A549 (cell line): ENCODE data around the gene PINK1.

Experiments
- BCL3 ChIP-seq: fragments of >200 bp; sonication (Bioruptor Twin); formaldehyde crosslinking; IDR thresholded peaks from 3 replicates; pipeline ENCODE4 v1.6.1; 2016
- CEBPB ChIP-seq, 2 experiments: fragments of >200 bp in 1 of 2; sonication (Bioruptor Twin) in 1 of 2; formaldehyde crosslinking in 1 of 2; IDR thresholded peaks; 2 replicates each; pipeline ENCODE4 v1.6.1; 2012 to 2016
- CTCF ChIP-seq: fragments of >200 bp; sonication (Bioruptor Twin); formaldehyde crosslinking; IDR thresholded peaks from 3 replicates; pipeline ENCODE4 v1.5.1; 2016
- EP300 ChIP-seq, 2 experiments: fragments of >200 bp; sonication (Bioruptor Twin); formaldehyde crosslinking; IDR thresholded peaks; 2 replicates in 1 of 2; 3 replicates in 1 of 2; pipeline ENCODE4 v1.6.1; 2016 to 2017
- JUN ChIP-seq, 2 experiments: fragments of >200 bp; sonication (Bioruptor Twin); formaldehyde crosslinking; IDR thresholded peaks; 2 replicates in 1 of 2; 3 replicates in 1 of 2; pipeline ENCODE4 v1.6.1; 2016 to 2017
- POLR2A ChIP-seq: IDR thresholded peaks from 2 replicates; pipeline ENCODE4 v1.6.1; 2012; ENCODE audit warnings: mild to moderate bottlenecking, low read length
- RFX5 ChIP-seq: fragments of 450-650 bp; IDR thresholded peaks from 2 replicates; pipeline ENCODE4 v1.7.1; 2014; ENCODE audit warnings: antibody characterized with exemption, mild to moderate bottlenecking, moderate library complexity
- SMC3 ChIP-seq: fragments of >200 bp; sonication (Bioruptor Twin); formaldehyde crosslinking; IDR thresholded peaks from 3 replicates; pipeline ENCODE4 v1.6.1; 2018; ENCODE audit warnings: inconsistent platforms
- ZFP36 ChIP-seq: fragments of 450-650 bp; IDR thresholded peaks from 2 replicates; pipeline ENCODE4 v1.6.1; 2014; ENCODE audit warnings: borderline replicate concordance; ENCODE audit not compliant: partially characterized antibody
- TF ChIP-seq, protein P1 (sequence below): IDR thresholded peaks from 2 replicates; pipeline ENCODE4 v1.6.1; 2012
- TF ChIP-seq, protein P2 (sequence below): fragments of 450-650 bp; IDR thresholded peaks from 2 replicates; pipeline ENCODE4 v1.6.1; 2014; ENCODE audit warnings: antibody characterized with exemption
- TF ChIP-seq, protein P3 (sequence below): IDR thresholded peaks from 2 replicates; pipeline ENCODE4 v1.6.1; 2012; ENCODE audit warnings: low read depth, borderline replicate concordance

DNA sequence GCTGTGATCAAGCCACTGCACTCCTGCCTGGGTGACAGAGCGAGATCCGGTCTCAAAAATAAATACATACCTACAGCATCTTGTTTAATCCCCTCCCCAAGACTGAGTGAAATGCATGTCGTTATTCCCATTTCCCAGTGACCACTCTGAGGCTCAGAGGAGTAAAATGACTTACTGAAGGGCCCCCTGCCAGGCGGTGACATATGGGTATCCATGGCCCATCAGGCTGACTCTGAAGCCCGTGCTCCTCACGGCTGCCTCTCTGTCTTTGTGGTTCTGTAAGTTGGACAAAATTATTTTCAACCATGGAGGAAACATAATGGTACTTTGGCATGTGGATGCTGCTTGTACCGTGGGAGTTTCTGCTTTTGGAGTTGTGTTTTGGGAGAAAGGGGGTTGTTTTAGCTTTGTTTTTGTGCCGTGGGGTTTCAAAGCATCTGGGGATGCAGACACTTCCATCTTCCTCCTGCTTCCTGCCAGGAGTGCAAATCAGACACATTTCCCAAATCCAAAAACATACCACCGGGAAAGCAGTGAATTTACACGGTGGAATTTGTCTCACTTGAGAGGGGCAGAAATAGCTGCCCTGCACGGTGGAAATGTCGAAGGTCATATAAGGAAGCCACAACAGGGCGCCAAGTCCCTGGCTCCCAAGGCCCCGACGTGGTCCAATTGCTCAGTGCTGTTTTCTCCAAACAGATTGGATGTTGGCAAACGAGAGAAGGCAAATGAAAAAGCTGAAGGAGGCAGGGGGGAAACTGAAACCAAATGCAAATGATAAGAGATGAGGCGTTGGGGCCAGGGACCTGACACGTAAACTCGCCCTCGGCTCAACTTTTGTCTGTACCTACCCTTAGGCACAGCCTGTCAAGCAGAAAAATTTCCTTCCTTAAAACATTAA is 17.1 kb upstream of the PINK1 start:
- TF ChIP-seq CTCF (no peak), EP300 (IDR thresholded peaks at IDR 0.05) (no peak), BCL3 (no peak), RFX5 (no peak), CEBPB (IDR thresholded peaks at IDR 0.05) (no peak), ZFP36 (no peak), SMC3 (no peak), JUN (IDR thresholded peaks at IDR 0.05) (no peak), POLR2A (no peak)
- TF ChIP-seq, protein P1, sequence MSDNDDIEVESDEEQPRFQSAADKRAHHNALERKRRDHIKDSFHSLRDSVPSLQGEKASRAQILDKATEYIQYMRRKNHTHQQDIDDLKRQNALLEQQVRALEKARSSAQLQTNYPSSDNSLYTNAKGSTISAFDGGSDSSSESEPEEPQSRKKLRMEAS = no peak
- TF ChIP-seq, protein P2, sequence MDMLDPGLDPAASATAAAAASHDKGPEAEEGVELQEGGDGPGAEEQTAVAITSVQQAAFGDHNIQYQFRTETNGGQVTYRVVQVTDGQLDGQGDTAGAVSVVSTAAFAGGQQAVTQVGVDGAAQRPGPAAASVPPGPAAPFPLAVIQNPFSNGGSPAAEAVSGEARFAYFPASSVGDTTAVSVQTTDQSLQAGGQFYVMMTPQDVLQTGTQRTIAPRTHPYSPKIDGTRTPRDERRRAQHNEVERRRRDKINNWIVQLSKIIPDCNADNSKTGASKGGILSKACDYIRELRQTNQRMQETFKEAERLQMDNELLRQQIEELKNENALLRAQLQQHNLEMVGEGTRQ = no peak
- TF ChIP-seq, protein P3, sequence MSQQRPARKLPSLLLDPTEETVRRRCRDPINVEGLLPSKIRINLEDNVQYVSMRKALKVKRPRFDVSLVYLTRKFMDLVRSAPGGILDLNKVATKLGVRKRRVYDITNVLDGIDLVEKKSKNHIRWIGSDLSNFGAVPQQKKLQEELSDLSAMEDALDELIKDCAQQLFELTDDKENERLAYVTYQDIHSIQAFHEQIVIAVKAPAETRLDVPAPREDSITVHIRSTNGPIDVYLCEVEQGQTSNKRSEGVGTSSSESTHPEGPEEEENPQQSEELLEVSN = no peak
